HG03135 (cell line): Measurements from ENCODE around the gene HRCT1.
"Not testable (repeated sequence)": the region's sequence is repeated elsewhere in the genome, so short reads cannot be mapped to it uniquely, and the experiment has no call there.

Experiments
- ATAC-seq: cut with Tn5 transposase; IDR thresholded peaks from one replicate; pipeline ENCODE4 v1.9.1; 2021; ENCODE audit warnings: mild to moderate bottlenecking, moderate library complexity; ENCODE audit not compliant: unreplicated experiment

HRCT1 gene

GRCh38 chr9:35915681-35916294, 9.8 kb downstream of the HRCT1 start:
- no peak for ATAC-seq

GRCh38 chr9:35917261-35917660, 11.3 kb downstream of the HRCT1 start:
- no peak for ATAC-seq

GRCh38 chr9:35918780-35919179, 12.8 kb downstream of the HRCT1 start:
- no peak for ATAC-seq

- ATAC-seq: no peak
Observed at GRCh38 chr9:35919212-35920008, 13.4 kb downstream of the HRCT1 start.

GRCh38 chr9:35920051-35920620, 14.1 kb downstream of the HRCT1 start:
- no peak for ATAC-seq

GRCh38 chr9:35923598-35923926, 17.6 kb downstream of the HRCT1 start:
- no peak for ATAC-seq

GRCh38 chr9:35923927-35924763, 18.1 kb downstream of the HRCT1 start:
- no peak for ATAC-seq

GRCh38 chr9:35928591-35929452, 22.8 kb downstream of the HRCT1 start:
- no peak for ATAC-seq

GRCh38 chr9:35929453-35929718, 23.4 kb downstream of the HRCT1 start:
- ATAC-seq: no peak

- ATAC-seq: no peak
Observed at GRCh38 chr9:35930521-35930920, 24.5 kb downstream of the HRCT1 start.

GRCh38 chr9:35930989-35931388, 25.0 kb downstream of the HRCT1 start:
- no peak for ATAC-seq

GRCh38 chr9:35932735-35933134, 26.7 kb downstream of the HRCT1 start:
- ATAC-seq: no peak

GRCh38 chr9:35933550-35934067, 27.6 kb downstream of the HRCT1 start:
- ATAC-seq: no peak

- not testable (repeated sequence) for ATAC-seq
Observed at GRCh38 chr9:35934069-35934468, 28.1 kb downstream of the HRCT1 start.

- ATAC-seq: no peak
Observed at GRCh38 chr9:35935261-35935660, 29.3 kb downstream of the HRCT1 start.

- no peak for ATAC-seq
Observed at GRCh38 chr9:35935755-35936509, 29.9 kb downstream of the HRCT1 start.

GRCh38 chr9:35937227-35937626, 31.2 kb downstream of the HRCT1 start:
- ATAC-seq: no peak

GRCh38 chr9:35938474-35939356, 32.7 kb downstream of the HRCT1 start:
- ATAC-seq: no peak
